Spleen (tissue), 11 donors: ENCODE measurements around the gene TXLNA. TPM values are rescaled to one million over a fixed set of nuclear protein-coding genes. Genes with fewer than 3 reads are reported as not detected.

Source experiments
- DNase-seq: peaks from one replicate; pipeline ENCODE4 v3.0.0-alpha.2; 2020
- H3K27ac ChIP-seq, 8 donors: fragments of 200-600 bp; sonication (generic) in 7 of 8; 1 replicate in 4 of 8; 2 replicates in 4 of 8; pipeline versions ENCODE4 v1.5.0 to v1.8.0; 2016 to 2021; ENCODE audit warnings: inconsistent platforms in 4 of 8, mild to moderate bottlenecking in 4 of 8, moderate library complexity in 1 of 8
- H3K27me3 ChIP-seq, 7 donors: fragments of 200-600 bp; sonication (generic) in 6 of 7; replicated peaks in 1 of 7; 1 replicate in 4 of 7; 2 replicates in 3 of 7; pipeline versions ENCODE4 v1.5.0 to v1.8.0; 2016 to 2021; ENCODE audit warnings: inconsistent platforms in 3 of 7, mild to moderate bottlenecking in 1 of 7
- H3K36me3 ChIP-seq, 6 donors: fragments of 200-600 bp; sonication (generic) in 5 of 6; 1 replicate in 4 of 6; 2 replicates in 2 of 6; pipeline versions ENCODE4 v1.5.0 to v1.8.0; 2016 to 2021; ENCODE audit warnings: inconsistent platforms in 2 of 6
- H3K4me1 ChIP-seq, 6 donors: fragments of 200-600 bp; sonication (generic) in 5 of 6; 1 replicate in 3 of 6; 2 replicates in 3 of 6; pipeline versions ENCODE4 v1.5.0 to v1.8.0; 2016 to 2021; ENCODE audit warnings: inconsistent platforms in 3 of 6
- H3K4me3 ChIP-seq, 8 donors: fragments of 200-600 bp; sonication (generic) in 7 of 8; 1 replicate in 4 of 8; 2 replicates in 4 of 8; pipeline versions ENCODE4 v1.5.0 to v1.8.0; 2016 to 2021; ENCODE audit warnings: inconsistent platforms in 4 of 8, mild to moderate bottlenecking in 4 of 8, moderate library complexity in 2 of 8
- H3K9me3 ChIP-seq, 8 donors: fragments of 200-600 bp; sonication (generic) in 7 of 8; 1 replicate in 4 of 8; 2 replicates in 4 of 8; pipeline versions ENCODE4 v1.5.0 to v1.8.0; 2016 to 2021; ENCODE audit warnings: inconsistent platforms in 4 of 8
- POLR2A ChIP-seq, 3 donors: fragments of 450-650 bp; IDR thresholded peaks; one replicate each; pipeline ENCODE4 v1.5.1; 2017; ENCODE audit warnings: antibody characterized with exemption in 3 of 3, mild to moderate bottlenecking in 1 of 3
- POLR2AphosphoS5 ChIP-seq, 3 donors: sonication (generic); formaldehyde crosslinking; IDR thresholded peaks; one replicate each; pipeline ENCODE4 v1.5.1; 2017; ENCODE audit warnings: antibody characterized with exemption in 3 of 3
- WGBS, 5 donors: extraction: QIAGEN DNeasy Blood & Tissue Kit in 3 of 5; methylation state at CpG; one replicate each; pipeline versions ENCODE4 v1.1.5 to v1.1.7; 2013 to 2018; 5-methylcytosine and 5-hydroxymethylcytosine counted together
- intact Hi-C: fragments of 100-400 bp; cut with DNase I; formaldehyde crosslinking; loops from one replicate; pipeline ENCODE4 v1.15.0; 2023; ENCODE audit warnings: low total_unique reads
- polyA plus RNA-seq, 3 donors: library from polyadenylated mRNA; stranded (reverse); fragments of 200-250 nt; gene quantifications; one replicate each; pipeline ENCODE4 v1.2.1, GENCODE V29; 2013
- total RNA-seq, 7 donors: library from RNA; depleted of rRNA in 3 of 7; stranded (reverse); fragments of >200 nt in 3 of 7; fragmentation: NEBNext Ultra II Directional in 4 of 7; extraction: Animal tissue kit (Norgen Biotek cat#: 25700) in 4 of 7; gene quantifications; one replicate each; pipeline versions ENCODE4 v1.1.0 to v1.2.1, GENCODE V29; 2016 to 2021
- TF ChIP-seq, protein P1 (sequence below), 11 experiments: fragments of 200-600 bp in 7 of 11; fragments of 450-650 bp in 4 of 11; sonication (generic) in 4 of 11; IDR thresholded peaks in 8 of 11; conservative IDR thresholded peaks in 3 of 11; 1 replicate in 7 of 11; 2 replicates in 4 of 11; pipeline versions ENCODE4 v1.4.0 to v1.8.0; 2016 to 2021; ENCODE audit warnings: antibody characterized with exemption in 11 of 11, inconsistent platforms in 4 of 11, mild to moderate bottlenecking in 1 of 11
- donor health status: healthy with polysubstance abuse.
- donor health status: DM: no; HTN: no; CAD: no; lungs with moderate emphysema.
- donor health status: DM: no; HTN: no; CAD: no.
- donor health status: Bipolar disorder and iron deficiency.
- donor health status: healthy.
- donor health status: DM: no; HTN: no; CAD: no.
- donor health status: DM: yes; HTN: yes; CAD: no.

TXLNA gene
- total and polyA plus RNA-seq, 10 donors: 8.7 to 49.3 (median 41.3) TPM

- H3K4me3 ChIP-seq: peak overlapping the region; percentile 47 to 84 (median 56)
- peak; percentile 78 for DNase-seq
- peaks cover 17 to 85% (median 51%) of the 10 kb centered on the region in 6 donors for H3K4me1 ChIP-seq
- H3K36me3 ChIP-seq: peaks cover 0 to 6% (median 0%) of the 10 kb centered on the region in 6 donors
- peak overlapping the region in 4 of 8 donors; percentile 41 to 66 (median 54) for H3K27ac ChIP-seq
- intact Hi-C loops: no loop called here
- TF ChIP-seq POLR2AphosphoS5 (IDR thresholded peaks at IDR 0.05) (no peak), POLR2A (IDR thresholded peaks at IDR 0.05) (no peak)
- TF ChIP-seq, protein P1, sequence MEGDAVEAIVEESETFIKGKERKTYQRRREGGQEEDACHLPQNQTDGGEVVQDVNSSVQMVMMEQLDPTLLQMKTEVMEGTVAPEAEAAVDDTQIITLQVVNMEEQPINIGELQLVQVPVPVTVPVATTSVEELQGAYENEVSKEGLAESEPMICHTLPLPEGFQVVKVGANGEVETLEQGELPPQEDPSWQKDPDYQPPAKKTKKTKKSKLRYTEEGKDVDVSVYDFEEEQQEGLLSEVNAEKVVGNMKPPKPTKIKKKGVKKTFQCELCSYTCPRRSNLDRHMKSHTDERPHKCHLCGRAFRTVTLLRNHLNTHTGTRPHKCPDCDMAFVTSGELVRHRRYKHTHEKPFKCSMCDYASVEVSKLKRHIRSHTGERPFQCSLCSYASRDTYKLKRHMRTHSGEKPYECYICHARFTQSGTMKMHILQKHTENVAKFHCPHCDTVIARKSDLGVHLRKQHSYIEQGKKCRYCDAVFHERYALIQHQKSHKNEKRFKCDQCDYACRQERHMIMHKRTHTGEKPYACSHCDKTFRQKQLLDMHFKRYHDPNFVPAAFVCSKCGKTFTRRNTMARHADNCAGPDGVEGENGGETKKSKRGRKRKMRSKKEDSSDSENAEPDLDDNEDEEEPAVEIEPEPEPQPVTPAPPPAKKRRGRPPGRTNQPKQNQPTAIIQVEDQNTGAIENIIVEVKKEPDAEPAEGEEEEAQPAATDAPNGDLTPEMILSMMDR (IDR thresholded peaks at IDR 0.05 in 8 of 11, conservative IDR thresholded peaks at IDR 0.05 in 3 of 11): no peak
- WGBS, 5 donors: 51 to 65% (median 61%) methylated on average over 23 to 26 of the region's 26 CpGs
- no peaks in the 10 kb centered on the region for H3K9me3 ChIP-seq
- H3K27me3 ChIP-seq: no peaks in the 10 kb centered on the region
These were observed 25.5 kb downstream of the TXLNA start for GRCh38 chr1:32204943-32205361.

DNA sequence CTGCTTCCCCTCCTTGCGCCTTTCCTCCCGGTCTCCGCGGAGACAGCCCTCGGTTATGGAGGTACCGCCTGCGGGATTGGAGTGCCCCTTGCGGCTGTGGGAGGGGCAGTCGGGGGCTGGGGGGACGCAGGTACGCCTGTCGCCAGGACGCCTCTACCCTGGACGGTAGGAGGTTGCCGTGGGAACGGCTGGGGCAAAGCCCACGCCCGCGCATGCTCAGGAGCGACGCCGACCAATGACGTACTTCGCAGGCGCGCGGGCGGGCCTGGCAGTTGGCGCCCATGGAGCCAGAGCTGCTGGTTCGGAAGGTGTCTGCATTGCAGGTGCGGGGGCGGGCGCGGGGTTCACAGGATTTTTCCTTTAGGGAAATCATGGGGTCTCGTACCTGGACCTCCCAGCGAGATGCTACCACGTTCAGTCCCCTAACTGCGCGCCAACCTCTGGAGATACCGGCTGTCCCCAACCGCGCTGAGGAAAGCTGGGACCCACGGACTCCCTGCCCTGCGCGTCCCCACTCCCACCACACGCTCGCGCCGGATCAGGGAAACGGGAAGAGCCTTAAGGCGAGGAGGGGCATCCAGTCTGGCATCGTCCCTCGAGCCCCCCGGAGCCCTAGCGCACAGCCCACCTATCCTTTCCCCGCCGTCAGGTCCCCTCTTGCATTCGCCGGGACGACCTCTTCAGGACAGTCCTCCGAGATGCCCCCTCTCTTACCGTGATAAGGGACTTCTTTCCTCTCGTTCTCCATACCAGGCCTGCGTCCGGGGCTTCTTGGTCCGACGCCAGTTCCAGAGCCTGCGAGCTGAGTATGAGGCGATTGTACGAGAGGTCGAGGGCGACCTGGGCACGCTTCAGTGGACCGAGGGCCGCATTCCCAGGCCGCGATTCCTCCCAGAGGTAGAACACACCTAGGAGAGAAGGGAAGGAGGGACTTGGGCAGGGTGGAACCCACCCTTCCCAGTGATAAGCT lies 26.2 kb downstream of the TXLNA start, which contains the start of gene IQCC:
Gene IQCC (plus strand): TSS at position 271 of the 970 bp plus-strand sequence. CDS start 11 bp downstream, at position 282.
- H3K4me1 ChIP-seq: peaks cover 17 to 77% (median 45%) of the 10 kb centered on the region in 6 donors
- peaks cover 0 to 6% (median 0%) of the 10 kb centered on the region in 6 donors for H3K36me3 ChIP-seq
- peak within 1 kb of the TSS; percentile 47 to 84 (median 56) for H3K4me3 ChIP-seq
- DNase-seq: peak; percentile 95
- intact Hi-C loops: no loop called here
- H3K9me3 ChIP-seq: no peaks in the 10 kb centered on the region
- 3 to 5% (median 3%) methylated on average over 55 to 77 of the region's 77 CpGs for WGBS, 5 donors
- peak within 1 kb of the TSS in 4 of 8 donors; percentile 41 to 66 (median 54) for H3K27ac ChIP-seq
- TF ChIP-seq POLR2A (IDR thresholded peaks at IDR 0.05): peak in 2 of 3 donors; percentile 26 to 45
- TF ChIP-seq POLR2AphosphoS5 (IDR thresholded peaks at IDR 0.05): peak; percentile 87 to 92 (median 90)
- TF ChIP-seq, protein P1 (IDR thresholded peaks at IDR 0.05 in 8 of 11, conservative IDR thresholded peaks at IDR 0.05 in 3 of 11): no peak
- no peaks in the 10 kb centered on the region for H3K27me3 ChIP-seq

DNA sequence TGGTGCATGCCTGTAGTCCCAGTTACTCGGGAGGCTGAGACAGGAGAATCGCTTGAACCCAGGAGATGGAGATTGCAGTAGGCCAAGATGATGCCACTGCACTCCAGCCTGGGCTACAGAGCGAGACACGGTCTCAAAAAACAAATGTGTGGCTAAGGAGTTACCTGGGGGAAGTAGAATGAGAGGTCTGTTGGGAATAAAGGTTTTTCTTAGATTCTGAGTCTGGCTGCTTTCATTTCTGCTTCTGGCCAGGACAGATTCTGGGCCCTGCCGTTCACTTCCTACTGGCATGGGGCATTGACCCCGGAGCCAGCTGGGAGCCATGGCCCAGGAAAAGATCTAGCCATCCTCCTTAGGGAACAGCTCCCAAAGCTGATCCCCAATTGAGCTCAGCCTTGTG lies 29.0 kb downstream of the TXLNA start:
- Histone ChIP-seq H3K36me3 (peaks cover 0 to 15% (median 0%) of the 10 kb centered on the region in 6 donors), H3K27ac (peak overlapping the region in 1 of 8 donors; percentile 8), H3K4me1 (peaks cover 10 to 60% (median 35%) of the 10 kb centered on the region in 6 donors), H3K4me3 (no peak overlapping the region), H3K27me3 (no peaks in the 10 kb centered on the region), H3K9me3 (no peaks in the 10 kb centered on the region)
- intact Hi-C loops: no loop called here
- WGBS, 5 donors: 69 to 81% (median 79%) methylated on average over 6 of the region's 6 CpGs
- TF ChIP-seq POLR2A (IDR thresholded peaks at IDR 0.05) (no peak), POLR2AphosphoS5 (IDR thresholded peaks at IDR 0.05) (no peak)
- TF ChIP-seq, protein P1 (IDR thresholded peaks at IDR 0.05 in 8 of 11, conservative IDR thresholded peaks at IDR 0.05 in 3 of 11): no peak
- no peak for DNase-seq
